Thyroid gland (tissue), 4 donors: Measurements from ENCODE around the gene RABIF. TPM values are rescaled to one million over a fixed set of nuclear protein-coding genes. Genes with fewer than 3 reads are reported as not detected.

Source experiments
- DNase-seq, 2 donors: peaks; one replicate each; pipeline ENCODE4 v3.0.0-alpha.2; 2019
- H3K27ac ChIP-seq, 3 donors: fragments of 200-600 bp; sonication (generic); 1 replicate in 2 of 3; 2 replicates in 1 of 3; pipeline ENCODE4 v1.5.1; 2016 to 2019; ENCODE audit warnings: mild to moderate bottlenecking in 1 of 3, moderate library complexity in 1 of 3
- H3K27me3 ChIP-seq: fragments of 200-600 bp; sonication (generic); one replicate; pipeline ENCODE4 v1.5.1; 2019
- H3K36me3 ChIP-seq, 2 donors: fragments of 200-600 bp; sonication (generic); one replicate each; pipeline ENCODE4 v1.5.1; 2016 to 2019
- H3K4me1 ChIP-seq, 2 donors: fragments of 200-600 bp; sonication (generic); one replicate each; pipeline ENCODE4 v1.5.1; 2017 to 2019
- H3K4me3 ChIP-seq, 3 donors: fragments of 200-600 bp; sonication (generic); replicated peaks in 1 of 3; 1 replicate in 2 of 3; 2 replicates in 1 of 3; pipeline ENCODE4 v1.5.1; 2016; ENCODE audit warnings: mild to moderate bottlenecking in 1 of 3
- H3K9me3 ChIP-seq: fragments of 200-600 bp; sonication (generic); one replicate; pipeline ENCODE4 v1.5.1; 2017
- POLR2A ChIP-seq, 2 donors: fragments of 450-650 bp; IDR thresholded peaks; one replicate each; pipeline ENCODE4 v1.6.1; 2017; ENCODE audit warnings: antibody characterized with exemption in 2 of 2, mild to moderate bottlenecking in 2 of 2, moderate library complexity in 1 of 2
- WGBS, 2 donors: methylation state at CpG; one replicate each; pipeline ENCODE4 v1.1.5; 2017; 5-methylcytosine and 5-hydroxymethylcytosine counted together
- intact Hi-C: fragments of 100-400 bp; cut with DNase I; formaldehyde crosslinking; loops from one replicate; pipeline ENCODE4 v1.15.1; 2023
- total RNA-seq, 4 donors: library from RNA; depleted of rRNA; stranded (reverse); fragments of >200 nt; gene quantifications; one replicate each; pipeline ENCODE4 v1.2.3, GENCODE V29; 2016
- TF ChIP-seq, protein P1 (sequence below), 6 experiments: fragments of 200-600 bp in 3 of 6; fragments of 450-650 bp in 3 of 6; sonication (generic) in 3 of 6; IDR thresholded peaks; one replicate each; pipeline ENCODE4 v1.5.1; 2016 to 2019; ENCODE audit warnings: antibody characterized with exemption in 6 of 6, mild to moderate bottlenecking in 2 of 6, inconsistent platforms in 1 of 6, moderate library complexity in 1 of 6

Gene RABIF
- total RNA-seq, 4 donors from 2014 or later, result 6.1 to 10.7 (median 7.8) TPM

DNA sequence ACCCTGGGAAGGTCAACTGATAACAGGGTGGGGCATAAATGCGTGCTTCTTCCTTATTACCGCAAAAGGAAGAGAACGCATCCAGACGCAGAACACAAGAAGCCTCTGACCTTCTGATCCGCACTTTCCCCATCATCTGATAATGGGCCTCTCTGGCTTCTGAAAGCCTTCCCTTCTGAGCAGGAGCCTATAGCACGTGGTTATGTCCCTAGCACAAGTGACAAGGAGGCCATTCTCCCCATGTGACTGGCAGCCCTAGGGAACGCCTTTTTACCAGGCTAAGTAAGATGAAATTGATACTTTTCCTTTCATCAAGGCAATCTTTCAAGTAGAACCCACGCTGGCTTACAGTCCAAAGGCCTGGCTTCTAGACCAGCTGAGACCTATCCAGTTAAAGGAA lies 34.2 kb downstream of the RABIF start:
- no peaks in the 10 kb centered on the region for H3K36me3 ChIP-seq
- H3K27me3 ChIP-seq, result no peaks in the 10 kb centered on the region
- H3K9me3 ChIP-seq, result no peaks in the 10 kb centered on the region
- no peak overlapping the region for H3K27ac ChIP-seq
- no peak overlapping the region for H3K4me3 ChIP-seq
- H3K4me1 ChIP-seq, result peaks cover 0 to 6% of the 10 kb centered on the region in 2 donors
- 93 to 96% methylated on average over 8 of the region's 8 CpGs for WGBS, 2 donors
- TF ChIP-seq POLR2A (IDR thresholded peaks at IDR 0.05), result no peak
- TF ChIP-seq, protein P1, sequence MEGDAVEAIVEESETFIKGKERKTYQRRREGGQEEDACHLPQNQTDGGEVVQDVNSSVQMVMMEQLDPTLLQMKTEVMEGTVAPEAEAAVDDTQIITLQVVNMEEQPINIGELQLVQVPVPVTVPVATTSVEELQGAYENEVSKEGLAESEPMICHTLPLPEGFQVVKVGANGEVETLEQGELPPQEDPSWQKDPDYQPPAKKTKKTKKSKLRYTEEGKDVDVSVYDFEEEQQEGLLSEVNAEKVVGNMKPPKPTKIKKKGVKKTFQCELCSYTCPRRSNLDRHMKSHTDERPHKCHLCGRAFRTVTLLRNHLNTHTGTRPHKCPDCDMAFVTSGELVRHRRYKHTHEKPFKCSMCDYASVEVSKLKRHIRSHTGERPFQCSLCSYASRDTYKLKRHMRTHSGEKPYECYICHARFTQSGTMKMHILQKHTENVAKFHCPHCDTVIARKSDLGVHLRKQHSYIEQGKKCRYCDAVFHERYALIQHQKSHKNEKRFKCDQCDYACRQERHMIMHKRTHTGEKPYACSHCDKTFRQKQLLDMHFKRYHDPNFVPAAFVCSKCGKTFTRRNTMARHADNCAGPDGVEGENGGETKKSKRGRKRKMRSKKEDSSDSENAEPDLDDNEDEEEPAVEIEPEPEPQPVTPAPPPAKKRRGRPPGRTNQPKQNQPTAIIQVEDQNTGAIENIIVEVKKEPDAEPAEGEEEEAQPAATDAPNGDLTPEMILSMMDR (IDR thresholded peaks at IDR 0.05), result no peak
- no peak for DNase-seq
- intact Hi-C loops, result loop anchor here (5.0 kb wide), 1 partner anchor 42 kb away; the partner anchor contains the start of gene PCAT6

GRCh38 chr1:202852163-202852904 lies 36.6 kb downstream of the RABIF start:
- intact Hi-C loops, result no loop called here
- no peaks in the 10 kb centered on the region for H3K36me3 ChIP-seq
- 46 to 65% methylated on average over 10 to 15 of the region's 15 CpGs for WGBS, 2 donors
- no peak overlapping the region for H3K27ac ChIP-seq
- no peaks in the 10 kb centered on the region for H3K27me3 ChIP-seq
- no peaks in the 10 kb centered on the region for H3K4me1 ChIP-seq
- no peaks in the 10 kb centered on the region for H3K9me3 ChIP-seq
- no peak for DNase-seq
- H3K4me3 ChIP-seq, result no peak overlapping the region
- TF ChIP-seq POLR2A (IDR thresholded peaks at IDR 0.05), result no peak
- TF ChIP-seq, protein P1 (IDR thresholded peaks at IDR 0.05), result peak in 1 of 6 experiments; percentile 26

DNA sequence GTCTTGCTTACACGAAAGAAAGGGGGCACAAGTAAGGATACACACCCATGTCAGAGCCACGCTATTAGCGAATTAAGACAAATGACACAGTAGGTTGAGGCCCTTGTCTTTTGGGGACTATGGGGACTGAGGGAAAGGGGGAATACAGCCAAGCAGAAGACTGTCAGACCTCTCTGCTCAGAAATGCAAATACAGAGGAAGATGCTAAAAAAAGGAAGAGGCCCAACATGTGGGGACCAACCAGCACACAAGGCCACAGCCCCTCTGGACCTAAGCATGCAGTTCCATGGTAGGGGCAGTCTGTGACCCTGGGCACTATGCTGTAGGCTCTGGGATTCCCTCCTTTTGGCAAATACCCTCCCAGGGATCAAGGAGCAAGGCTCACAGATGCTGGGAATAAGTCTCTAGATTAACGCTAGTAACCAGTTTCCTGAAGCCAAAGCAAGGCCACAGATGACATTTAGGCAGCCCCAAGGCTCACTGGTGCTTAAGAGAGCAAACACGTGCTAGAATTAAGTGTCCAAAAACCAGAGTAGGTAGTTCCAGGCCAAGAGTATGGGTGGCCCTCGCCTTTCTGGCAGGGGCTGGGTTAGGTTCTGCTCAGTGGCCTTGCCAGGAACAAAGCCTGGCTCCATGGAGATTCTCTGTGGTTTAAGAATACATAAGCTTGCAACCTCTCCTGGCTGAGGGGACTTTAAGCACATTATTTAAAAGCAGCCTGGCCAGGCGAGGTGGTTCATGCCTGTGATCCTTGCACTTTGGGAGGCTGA lies 38.2 kb downstream of the RABIF start:
- H3K36me3 ChIP-seq, result no peaks in the 10 kb centered on the region

DNA sequence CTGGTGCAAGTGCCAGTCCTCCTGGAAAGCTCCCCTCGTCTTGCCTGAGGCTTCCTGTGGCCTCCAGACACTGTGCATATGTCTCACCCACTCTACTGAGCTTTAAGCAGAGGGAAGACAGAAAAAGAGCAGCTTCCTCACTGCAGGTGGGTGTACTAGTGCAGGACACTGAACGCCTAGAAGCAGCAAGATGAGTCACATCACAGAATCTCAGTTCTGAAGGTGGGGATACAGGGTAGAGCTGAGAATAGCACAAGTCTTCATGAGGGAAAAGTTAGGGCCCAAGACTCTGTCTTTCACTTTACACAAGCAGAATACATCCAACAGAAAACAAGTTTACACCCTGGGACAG lies 40.8 kb downstream of the RABIF start:
- Histone ChIP-seq H3K4me3 (no peak overlapping the region), H3K9me3 (no peaks in the 10 kb centered on the region), H3K27me3 (no peaks in the 10 kb centered on the region), H3K36me3 (no peaks in the 10 kb centered on the region), H3K27ac (no peak overlapping the region), H3K4me1 (no peaks in the 10 kb centered on the region)
- no peak for DNase-seq
- intact Hi-C loops, result no loop called here
- no peak for TF ChIP-seq POLR2A (IDR thresholded peaks at IDR 0.05)
- TF ChIP-seq, protein P1 (IDR thresholded peaks at IDR 0.05), result no peak
- 71 to 76% methylated on average over 2 of the region's 2 CpGs for WGBS, 2 donors

More for the DNA sequence above, 38.2 kb downstream of the RABIF start:
- no peak for TF ChIP-seq POLR2A (IDR thresholded peaks at IDR 0.05)
- TF ChIP-seq, protein P1 (IDR thresholded peaks at IDR 0.05), result no peak
- no peak overlapping the region for H3K27ac ChIP-seq
- 84 to 86% methylated on average over 7 of the region's 7 CpGs for WGBS, 2 donors
- H3K27me3 ChIP-seq, result no peaks in the 10 kb centered on the region
- no peaks in the 10 kb centered on the region for H3K4me1 ChIP-seq
- H3K9me3 ChIP-seq, result no peaks in the 10 kb centered on the region
- H3K4me3 ChIP-seq, result no peak overlapping the region
- DNase-seq, result peak; percentile 5 to 9
- intact Hi-C loops, result no loop called here

DNA sequence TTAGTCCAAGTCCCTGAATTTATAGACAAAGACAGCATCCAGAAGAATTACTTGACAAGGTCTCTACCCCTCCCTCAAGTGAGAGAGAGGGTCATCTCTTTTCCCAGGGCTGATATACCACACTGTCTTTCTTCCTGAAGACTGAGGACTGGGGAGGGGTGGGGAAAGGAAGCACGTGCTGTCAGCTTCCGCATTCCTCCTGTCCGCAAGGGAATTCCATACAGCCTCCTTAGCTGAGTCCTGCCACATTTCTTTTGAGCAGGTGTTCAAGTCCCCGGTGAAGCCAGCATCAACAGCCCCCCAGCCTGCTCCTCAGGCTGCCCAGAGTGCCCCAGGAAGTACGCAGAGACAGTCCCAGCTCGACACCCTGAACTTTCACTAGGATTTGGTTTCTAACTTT lies 44.0 kb downstream of the RABIF start:
- Histone ChIP-seq H3K4me3 (no peak overlapping the region), H3K4me1 (no peaks in the 10 kb centered on the region), H3K27ac (no peak overlapping the region), H3K36me3 (no peaks in the 10 kb centered on the region), H3K27me3 (no peaks in the 10 kb centered on the region), H3K9me3 (no peaks in the 10 kb centered on the region)
- intact Hi-C loops, result no loop called here
- DNase-seq, result no peak
- no peak for TF ChIP-seq POLR2A (IDR thresholded peaks at IDR 0.05)
- TF ChIP-seq, protein P1 (IDR thresholded peaks at IDR 0.05), result no peak
- whole genome bisulfite sequencing, 2 donors, result 58% methylated on average over 6 of the region's 6 CpGs
